Nephron progenitor cell (in vitro differentiated cells): ENCODE data around the gene ZFAND3.

ENCODE experiments used
- DNase-seq: peaks from one replicate; pipeline ENCODE4 v3.0.0; 2021
- H3K27ac Mint-ChIP-seq: 2 replicates; pipeline ENCODE4 v1.8.0; 2021; ENCODE audit warnings: mild to moderate bottlenecking, moderate library complexity, mixed read lengths
- H3K27me3 Mint-ChIP-seq: 2 replicates; pipeline ENCODE4 v1.8.0; 2021; ENCODE audit warnings: mild to moderate bottlenecking, low read depth, mixed read lengths; ENCODE audit not compliant: poor library complexity
- H3K36me3 Mint-ChIP-seq: 2 replicates; pipeline ENCODE4 v1.8.0; 2021; ENCODE audit warnings: low read depth, mixed read lengths
- H3K4me1 Mint-ChIP-seq: 2 replicates; pipeline ENCODE4 v1.8.0; 2021; ENCODE audit warnings: mixed read lengths
- H3K4me3 Mint-ChIP-seq: 2 replicates; pipeline ENCODE4 v1.8.0; 2021; ENCODE audit warnings: mild to moderate bottlenecking, moderate library complexity, mixed read lengths
- H3K9me3 Mint-ChIP-seq: 2 replicates; pipeline ENCODE4 v1.8.0; 2021; ENCODE audit warnings: mild to moderate bottlenecking, moderate library complexity, mixed read lengths
- CTCF ChIP-seq: fragments of 200-600 bp; sonication (generic); IDR thresholded peaks from 2 replicates; pipeline ENCODE4 v1.5.0; 2021; ENCODE audit warnings: antibody characterized with exemption

Gene ZFAND3

DNA sequence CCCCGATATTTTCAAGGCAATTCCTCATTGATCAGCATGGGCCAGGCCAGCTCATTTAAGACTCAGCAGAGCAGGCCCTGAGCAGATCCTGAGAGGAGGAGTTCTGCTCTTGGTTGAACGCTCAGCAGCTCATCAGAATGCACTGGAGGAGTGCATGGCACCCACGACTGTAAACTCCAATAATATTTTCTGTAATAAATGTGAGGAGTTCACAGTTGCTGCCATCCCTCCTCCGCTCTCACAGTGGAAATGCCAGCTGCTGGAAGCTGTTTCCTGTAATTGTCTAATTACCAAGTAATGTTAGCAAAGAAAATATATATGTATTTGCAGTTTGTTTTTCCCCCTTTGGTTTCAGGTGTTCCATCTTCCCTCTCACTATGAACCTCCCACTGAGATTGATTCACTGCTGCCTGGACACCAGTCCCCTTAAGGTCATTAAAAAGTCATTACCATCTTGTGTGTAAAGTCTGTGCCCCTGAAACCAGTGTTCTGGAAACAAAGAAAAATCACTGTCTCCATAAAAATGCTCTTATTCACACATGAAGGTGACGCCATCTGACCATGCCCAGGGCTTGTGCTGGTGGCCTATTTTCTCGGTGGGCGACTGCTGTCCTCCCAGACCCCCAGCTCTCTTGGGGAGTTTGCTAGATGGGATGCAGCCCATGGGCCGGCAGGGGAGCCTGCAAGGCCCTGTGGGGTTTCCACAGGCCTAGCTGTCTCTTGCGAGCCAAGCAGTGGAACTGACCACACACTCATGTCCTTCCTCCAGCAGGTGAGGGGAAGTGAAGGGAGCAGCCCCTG, 374.2 kb downstream of the ZFAND3 start:
- Mint-ChIP-seq H3K9me3 (no peaks in the 10 kb centered on the region), H3K36me3 (no peaks in the 10 kb centered on the region), H3K27ac (peak overlapping the region; percentile 53), H3K4me1 (peaks cover 37% of the 10 kb centered on the region), H3K4me3 (peak overlapping the region; percentile 22), H3K27me3 (peaks cover 9% of the 10 kb centered on the region)
- TF ChIP-seq CTCF = no peak
- DNase-seq = no peak

DNA sequence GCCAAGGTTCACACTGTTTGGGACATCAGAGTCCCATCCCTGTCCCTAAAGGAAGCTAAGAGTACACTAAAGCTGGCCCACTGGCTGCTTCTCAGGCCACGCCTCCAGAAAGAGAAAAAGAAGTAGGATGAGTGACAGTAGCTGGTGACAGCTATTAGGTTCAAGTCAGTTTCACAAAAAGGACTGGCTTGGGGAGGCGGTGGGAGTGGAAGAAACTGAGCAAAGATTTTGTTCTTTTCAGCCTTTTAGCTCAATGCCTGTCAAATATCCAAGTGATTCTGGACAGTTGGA, 374.7 kb downstream of the ZFAND3 start:
- Mint-ChIP-seq H3K9me3 (no peaks in the 10 kb centered on the region), H3K4me3 (no peak overlapping the region), H3K36me3 (no peaks in the 10 kb centered on the region), H3K27ac (peak overlapping the region; percentile 14), H3K4me1 (peaks cover 33% of the 10 kb centered on the region), H3K27me3 (peaks cover 6% of the 10 kb centered on the region)
- no peak for TF ChIP-seq CTCF
- no peak for DNase-seq

- DNase-seq = no peak
- peaks cover 32% of the 10 kb centered on the region for H3K4me1 Mint-ChIP-seq
- H3K4me3 Mint-ChIP-seq = no peak overlapping the region
- no peaks in the 10 kb centered on the region for H3K9me3 Mint-ChIP-seq
- H3K27me3 Mint-ChIP-seq = peaks cover 6% of the 10 kb centered on the region
- no peak for TF ChIP-seq CTCF
- H3K36me3 Mint-ChIP-seq = no peaks in the 10 kb centered on the region
- no peak overlapping the region for H3K27ac Mint-ChIP-seq
Measured at GRCh38 chr6:38194589-38194988, 375.1 kb downstream of the ZFAND3 start.

GRCh38 chr6:38195113-38195635, 375.6 kb downstream of the ZFAND3 start:
- no peak overlapping the region for H3K27ac Mint-ChIP-seq
- H3K36me3 Mint-ChIP-seq = peaks cover under 1% of the 10 kb centered on the region
- TF ChIP-seq CTCF = no peak
- H3K4me3 Mint-ChIP-seq = no peak overlapping the region
- DNase-seq = no peak
- H3K27me3 Mint-ChIP-seq = peaks cover 6% of the 10 kb centered on the region
- H3K4me1 Mint-ChIP-seq = peaks cover 32% of the 10 kb centered on the region
- H3K9me3 Mint-ChIP-seq = peaks cover under 1% of the 10 kb centered on the region

- Mint-ChIP-seq H3K36me3 (peaks cover 5% of the 10 kb centered on the region), H3K27me3 (peaks cover 10% of the 10 kb centered on the region), H3K4me1 (peaks cover 11% of the 10 kb centered on the region), H3K4me3 (no peak overlapping the region), H3K27ac (no peak overlapping the region), H3K9me3 (peaks cover 11% of the 10 kb centered on the region)
- no peak for TF ChIP-seq CTCF
- DNase-seq = no peak
Measured at GRCh38 chr6:38198219-38198618, 378.7 kb downstream of the ZFAND3 start.
